ENCODE results near the gene RTTN.

DNA sequence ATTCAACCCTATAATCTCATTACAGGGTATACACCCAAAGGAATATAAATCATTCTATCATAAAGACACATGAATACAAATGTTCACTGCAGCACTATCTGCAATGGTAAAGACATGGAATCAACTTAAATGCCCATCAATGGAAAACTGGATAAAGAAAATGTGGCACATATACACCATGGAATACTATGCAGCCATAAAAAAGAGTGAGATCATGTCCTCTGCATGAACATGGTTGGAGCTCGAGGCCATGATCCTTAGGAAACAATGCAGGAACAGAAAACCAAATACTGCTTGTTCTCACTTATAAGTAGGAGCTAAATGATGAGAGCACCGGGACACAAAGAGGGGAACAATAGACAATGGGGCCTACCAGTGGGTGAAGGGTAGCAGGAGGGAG, 169.3 kb downstream of the RTTN start:
- TF ChIP-seq, protein P1, sequence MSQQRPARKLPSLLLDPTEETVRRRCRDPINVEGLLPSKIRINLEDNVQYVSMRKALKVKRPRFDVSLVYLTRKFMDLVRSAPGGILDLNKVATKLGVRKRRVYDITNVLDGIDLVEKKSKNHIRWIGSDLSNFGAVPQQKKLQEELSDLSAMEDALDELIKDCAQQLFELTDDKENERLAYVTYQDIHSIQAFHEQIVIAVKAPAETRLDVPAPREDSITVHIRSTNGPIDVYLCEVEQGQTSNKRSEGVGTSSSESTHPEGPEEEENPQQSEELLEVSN (IDR thresholded peaks at IDR 0.05; ENCODE audit: borderline replicate concordance, low read depth): no peak
- TF ChIP-seq, protein P2, sequence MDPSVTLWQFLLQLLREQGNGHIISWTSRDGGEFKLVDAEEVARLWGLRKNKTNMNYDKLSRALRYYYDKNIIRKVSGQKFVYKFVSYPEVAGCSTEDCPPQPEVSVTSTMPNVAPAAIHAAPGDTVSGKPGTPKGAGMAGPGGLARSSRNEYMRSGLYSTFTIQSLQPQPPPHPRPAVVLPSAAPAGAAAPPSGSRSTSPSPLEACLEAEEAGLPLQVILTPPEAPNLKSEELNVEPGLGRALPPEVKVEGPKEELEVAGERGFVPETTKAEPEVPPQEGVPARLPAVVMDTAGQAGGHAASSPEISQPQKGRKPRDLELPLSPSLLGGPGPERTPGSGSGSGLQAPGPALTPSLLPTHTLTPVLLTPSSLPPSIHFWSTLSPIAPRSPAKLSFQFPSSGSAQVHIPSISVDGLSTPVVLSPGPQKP (IDR thresholded peaks at IDR 0.05; ENCODE audit: low read depth, low read length): no peak
- TF ChIP-seq HDAC2 (IDR thresholded peaks at IDR 0.05) (no peak), CEBPB (IDR thresholded peaks at IDR 0.05) (no peak)

All from A549 (cell line).